IgD-negative memory B cell (primary cell): ENCODE data around the gene IRF8. TPM values are rescaled to one million over a fixed set of nuclear protein-coding genes. Genes with fewer than 3 reads are reported as not detected.
"Not testable (repeated sequence)": the region's sequence is repeated elsewhere in the genome, so short reads cannot be mapped to it uniquely, and the experiment has no call there.

Experiments used
- H3K27ac Mint-ChIP-seq, 3 donors: one replicate each; pipeline ENCODE4 v1.8.0; 2020 to 2022; ENCODE audit warnings: mild to moderate bottlenecking in 3 of 3, mixed read lengths in 3 of 3, moderate library complexity in 1 of 3
- H3K27me3 Mint-ChIP-seq: one replicate; pipeline ENCODE4 v1.8.0; 2021; ENCODE audit warnings: mixed read lengths
- H3K36me3 Mint-ChIP-seq: one replicate; pipeline ENCODE4 v1.8.0; 2020; ENCODE audit warnings: mild to moderate bottlenecking, mixed read lengths
- H3K4me1 Mint-ChIP-seq, 3 donors: one replicate each; pipeline ENCODE4 v1.8.0; 2020 to 2022; ENCODE audit warnings: mixed read lengths in 3 of 3, mild to moderate bottlenecking in 1 of 3
- H3K4me3 Mint-ChIP-seq, 4 donors: one replicate each; pipeline ENCODE4 v1.8.0; 2020 to 2022; ENCODE audit warnings: mild to moderate bottlenecking in 4 of 4, mixed read lengths in 4 of 4, moderate library complexity in 3 of 4
- H3K9me3 Mint-ChIP-seq, 3 donors: one replicate each; pipeline ENCODE4 v1.8.0; 2020 to 2021; ENCODE audit warnings: mixed read lengths in 3 of 3, mild to moderate bottlenecking in 1 of 3
- polyA plus RNA-seq: library from polyadenylated mRNA; unstranded; fragments of 300-500 nt; fragmentation: Illumina TruSeq; gene quantifications from one replicate; pipeline ENCODE4 v1.2.3, GENCODE V29; 2021

IRF8 gene
- polyA plus RNA-seq, 1 donor from 2014 or later = 718 TPM

GRCh38 chr16:85897382-85897781 lies 1.6 kb upstream of the IRF8 start:
- peaks cover 18 to 29% (median 28%) of the 10 kb centered on the region in 3 donors for H3K4me1 Mint-ChIP-seq
- peaks cover 2% of the 10 kb centered on the region for H3K27me3 Mint-ChIP-seq
- H3K36me3 Mint-ChIP-seq = peaks cover 10% of the 10 kb centered on the region
- peak overlapping the region; percentile 82 to 99 (median 92) for H3K4me3 Mint-ChIP-seq
- peak overlapping the region in 1 of 3 donors; percentile 8 for H3K27ac Mint-ChIP-seq
- no peaks in the 10 kb centered on the region for H3K9me3 Mint-ChIP-seq

GRCh38 chr16:85899444-85899843 lies 482 bp downstream of the IRF8 start:
- Mint-ChIP-seq H3K27ac (peak overlapping the region in 2 of 3 donors; percentile 84 to 87), H3K4me1 (peaks cover 28 to 40% (median 36%) of the 10 kb centered on the region in 3 donors), H3K4me3 (peak overlapping the region; percentile 82 to 100 (median 96)), H3K36me3 (peaks cover 16% of the 10 kb centered on the region), H3K27me3 (peaks cover 2% of the 10 kb centered on the region), H3K9me3 (no peaks in the 10 kb centered on the region)

GRCh38 chr16:85900027-85900792 lies 1.2 kb downstream of the IRF8 start:
- Mint-ChIP-seq H3K27me3 (peaks cover 2% of the 10 kb centered on the region), H3K36me3 (peaks cover 16% of the 10 kb centered on the region), H3K4me3 (peak overlapping the region; percentile 82 to 100 (median 96)), H3K4me1 (peaks cover 31 to 45% (median 33%) of the 10 kb centered on the region in 3 donors), H3K27ac (peak overlapping the region; percentile 84 to 92 (median 87)), H3K9me3 (no peaks in the 10 kb centered on the region)

GRCh38 chr16:85901110-85901509 lies 2.1 kb downstream of the IRF8 start:
- peaks cover under 1% of the 10 kb centered on the region for H3K27me3 Mint-ChIP-seq
- peak overlapping the region; percentile 82 to 100 (median 96) for H3K4me3 Mint-ChIP-seq
- peaks cover 17% of the 10 kb centered on the region for H3K36me3 Mint-ChIP-seq
- H3K4me1 Mint-ChIP-seq = peaks cover 24 to 51% (median 39%) of the 10 kb centered on the region in 3 donors
- no peaks in the 10 kb centered on the region for H3K9me3 Mint-ChIP-seq
- peak overlapping the region; percentile 84 to 100 (median 92) for H3K27ac Mint-ChIP-seq

GRCh38 chr16:85901773-85902365 lies 2.9 kb downstream of the IRF8 start:
- H3K36me3 Mint-ChIP-seq = peaks cover 20% of the 10 kb centered on the region
- peaks cover 21 to 58% (median 45%) of the 10 kb centered on the region in 3 donors for H3K4me1 Mint-ChIP-seq
- peak overlapping the region; percentile 82 to 100 (median 96) for H3K4me3 Mint-ChIP-seq
- H3K27ac Mint-ChIP-seq = peak overlapping the region; percentile 84 to 100 (median 92)
- no peaks in the 10 kb centered on the region for H3K27me3 Mint-ChIP-seq
- no peaks in the 10 kb centered on the region for H3K9me3 Mint-ChIP-seq

GRCh38 chr16:85902366-85903155 lies 3.6 kb downstream of the IRF8 start:
- peak overlapping the region; percentile 82 to 100 (median 96) for H3K4me3 Mint-ChIP-seq
- H3K36me3 Mint-ChIP-seq = peaks cover 20% of the 10 kb centered on the region
- no peaks in the 10 kb centered on the region for H3K9me3 Mint-ChIP-seq
- H3K4me1 Mint-ChIP-seq = peaks cover 16 to 57% (median 42%) of the 10 kb centered on the region in 3 donors
- no peaks in the 10 kb centered on the region for H3K27me3 Mint-ChIP-seq
- peak overlapping the region; percentile 84 to 100 (median 92) for H3K27ac Mint-ChIP-seq

- Mint-ChIP-seq H3K27me3 (no peaks in the 10 kb centered on the region), H3K27ac (peak overlapping the region; percentile 84 to 100 (median 92)), H3K4me3 (peak overlapping the region; percentile 82 to 100 (median 96)), H3K36me3 (peaks cover 26% of the 10 kb centered on the region), H3K4me1 (peaks cover 22 to 56% (median 46%) of the 10 kb centered on the region in 3 donors), H3K9me3 (no peaks in the 10 kb centered on the region)
Observed at GRCh38 chr16:85903559-85903958, 4.6 kb downstream of the IRF8 start.

- Mint-ChIP-seq H3K4me1 (peaks cover 32 to 73% (median 57%) of the 10 kb centered on the region in 3 donors), H3K27ac (peak overlapping the region; percentile 76 to 91 (median 84)), H3K4me3 (peak overlapping the region; percentile 82 to 100 (median 96)), H3K27me3 (no peaks in the 10 kb centered on the region), H3K9me3 (no peaks in the 10 kb centered on the region), H3K36me3 (peaks cover 34% of the 10 kb centered on the region)
Observed at GRCh38 chr16:85905110-85906095, 6.4 kb downstream of the IRF8 start.

GRCh38 chr16:85906349-85906748 lies 7.4 kb downstream of the IRF8 start:
- H3K27ac Mint-ChIP-seq = peak overlapping the region; percentile 84 to 91 (median 87)
- H3K4me1 Mint-ChIP-seq = peaks cover 41 to 83% (median 66%) of the 10 kb centered on the region in 3 donors

GRCh38 chr16:85907231-85907630 lies 8.3 kb downstream of the IRF8 start:
- Mint-ChIP-seq H3K36me3 (peaks cover 33% of the 10 kb centered on the region), H3K4me1 (peaks cover 43 to 82% (median 67%) of the 10 kb centered on the region in 3 donors)
- H3K9me3 Mint-ChIP-seq = not testable (repeated sequence)

More at GRCh38 chr16:85906349-85906748, 7.4 kb downstream of the IRF8 start:
- Mint-ChIP-seq H3K27me3 (no peaks in the 10 kb centered on the region), H3K9me3 (no peaks in the 10 kb centered on the region), H3K36me3 (peaks cover 39% of the 10 kb centered on the region), H3K4me3 (peak overlapping the region; percentile 82 to 100 (median 96))

GRCh38 chr16:85908444-85908843 lies 9.5 kb downstream of the IRF8 start:
- peaks cover 33% of the 10 kb centered on the region for H3K36me3 Mint-ChIP-seq
- no peaks in the 10 kb centered on the region for H3K9me3 Mint-ChIP-seq
- no peaks in the 10 kb centered on the region for H3K27me3 Mint-ChIP-seq
- peak overlapping the region; percentile 81 to 92 (median 90) for H3K4me3 Mint-ChIP-seq
- peak overlapping the region; percentile 94 to 100 (median 98) for H3K27ac Mint-ChIP-seq
- peaks cover 43 to 86% (median 69%) of the 10 kb centered on the region in 3 donors for H3K4me1 Mint-ChIP-seq

More at GRCh38 chr16:85907231-85907630, 8.3 kb downstream of the IRF8 start:
- not testable (repeated sequence) for H3K27me3 Mint-ChIP-seq
- H3K4me3 Mint-ChIP-seq = peak overlapping the region; percentile 82 to 100 (median 96)
- peak overlapping the region; percentile 84 to 91 (median 87) for H3K27ac Mint-ChIP-seq

GRCh38 chr16:85908889-85909589 lies 10.1 kb downstream of the IRF8 start:
- H3K4me3 Mint-ChIP-seq = peak overlapping the region; percentile 81 to 92 (median 90)

More at GRCh38 chr16:85908889-85909589, 10.1 kb downstream of the IRF8 start:
- peaks cover 29% of the 10 kb centered on the region for H3K36me3 Mint-ChIP-seq
- H3K4me1 Mint-ChIP-seq = peaks cover 41 to 84% (median 64%) of the 10 kb centered on the region in 3 donors
- H3K9me3 Mint-ChIP-seq = no peaks in the 10 kb centered on the region
- H3K27me3 Mint-ChIP-seq = no peaks in the 10 kb centered on the region
- H3K27ac Mint-ChIP-seq = peak overlapping the region; percentile 94 to 100 (median 98)
